Gastroesophageal sphincter (tissue), 4 donors: ENCODE data around the gene ITIH6. TPM values are rescaled to one million over a fixed set of nuclear protein-coding genes. Genes with fewer than 3 reads are reported as not detected.

Experiments used
- ATAC-seq: fragments of 150-250 bp; one replicate; pipeline ENCODE4 v1.9.1; 2016; ENCODE audit warnings: mild to moderate bottlenecking, moderate library complexity
- H3K27ac ChIP-seq, 4 donors: fragments of 200-600 bp; sonication (generic) in 3 of 4; 1 replicate in 3 of 4; 2 replicates in 1 of 4; pipeline ENCODE4 v1.5.1; 2016 to 2019
- H3K27me3 ChIP-seq: fragments of 200-600 bp; sonication (generic); one replicate; pipeline ENCODE4 v1.5.1; 2019
- H3K36me3 ChIP-seq, 2 donors: fragments of 200-600 bp; sonication (generic); one replicate each; pipeline ENCODE4 v1.5.1; 2019; ENCODE audit warnings: control low read depth in 1 of 2
- H3K4me1 ChIP-seq, 3 donors: fragments of 200-600 bp; sonication (generic); 1 replicate in 2 of 3; 2 replicates in 1 of 3; pipeline ENCODE4 v1.5.1; 2016 to 2019; ENCODE audit warnings: control low read depth in 2 of 3
- H3K4me3 ChIP-seq, 2 donors: fragments of 200-600 bp; sonication (generic); one replicate each; pipeline ENCODE4 v1.5.1; 2019; ENCODE audit warnings: mild to moderate bottlenecking in 1 of 2, moderate library complexity in 1 of 2
- H3K9me3 ChIP-seq, 3 donors: fragments of 200-600 bp; sonication (generic); one replicate each; pipeline ENCODE4 v1.5.1; 2017 to 2019; ENCODE audit warnings: control low read depth in 2 of 3
- EP300 ChIP-seq: sonication (generic); formaldehyde crosslinking; IDR thresholded peaks from one replicate; pipeline ENCODE4 v1.6.1; 2017; ENCODE audit warnings: antibody characterized with exemption, mild to moderate bottlenecking
- POLR2A ChIP-seq, 2 donors: fragments of 450-650 bp; IDR thresholded peaks; one replicate each; pipeline ENCODE4 v1.6.1; 2017; ENCODE audit warnings: antibody characterized with exemption in 2 of 2, mild to moderate bottlenecking in 2 of 2, moderate library complexity in 1 of 2
- POLR2AphosphoS5 ChIP-seq: sonication (generic); formaldehyde crosslinking; IDR thresholded peaks from one replicate; pipeline ENCODE4 v1.6.1; 2017; ENCODE audit warnings: antibody characterized with exemption
- whole genome bisulfite sequencing, 2 donors: methylation state at CpG; one replicate each; pipeline ENCODE4 v1.1.5; 2018; ENCODE audit warnings: low coverage in 1 of 2; 5-methylcytosine and 5-hydroxymethylcytosine counted together
- total RNA-seq, 4 donors: library from RNA; depleted of rRNA; stranded (reverse); fragments of >200 nt; gene quantifications; one replicate each; pipeline ENCODE4 v1.1.0, GENCODE V29; 2016
- TF ChIP-seq, protein P1 (sequence below), 4 experiments: fragments of 200-600 bp in 2 of 4; fragments of 450-650 bp in 2 of 4; sonication (generic) in 1 of 4; IDR thresholded peaks; one replicate each; pipeline ENCODE4 v1.5.1; 2017 to 2019; ENCODE audit warnings: antibody characterized with exemption in 4 of 4, mild to moderate bottlenecking in 2 of 4, moderate library complexity in 2 of 4

The ITIH6 gene
- total RNA-seq, 4 donors from 2014 or later = 0.07 TPM; not detected in 3

DNA sequence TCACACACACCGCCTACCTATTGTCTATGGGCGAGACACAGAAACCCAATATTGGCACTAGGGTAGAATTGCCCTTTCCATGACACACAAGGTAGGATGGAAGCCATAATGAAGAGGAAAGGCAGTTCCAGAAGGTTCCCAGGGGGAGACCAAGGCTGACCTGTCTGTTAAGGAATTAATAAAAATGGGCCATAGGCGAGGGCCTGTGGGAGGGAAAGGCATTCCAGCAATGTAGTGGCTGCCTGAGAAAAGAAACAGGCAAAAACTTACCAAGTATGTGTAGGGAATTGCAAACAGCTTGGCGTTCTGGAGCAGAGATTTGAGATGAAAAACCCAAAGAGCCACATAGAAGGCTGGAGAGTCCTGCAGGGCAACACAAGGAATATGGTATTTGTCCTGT is 28.5 kb upstream of the ITIH6 start:
- 0 to 100% methylated on average over 1 of the region's 4 CpGs for WGBS, 2 donors
- TF ChIP-seq POLR2A (IDR thresholded peaks at IDR 0.05) = no peak
- no peak for TF ChIP-seq POLR2AphosphoS5
- TF ChIP-seq, protein P1, sequence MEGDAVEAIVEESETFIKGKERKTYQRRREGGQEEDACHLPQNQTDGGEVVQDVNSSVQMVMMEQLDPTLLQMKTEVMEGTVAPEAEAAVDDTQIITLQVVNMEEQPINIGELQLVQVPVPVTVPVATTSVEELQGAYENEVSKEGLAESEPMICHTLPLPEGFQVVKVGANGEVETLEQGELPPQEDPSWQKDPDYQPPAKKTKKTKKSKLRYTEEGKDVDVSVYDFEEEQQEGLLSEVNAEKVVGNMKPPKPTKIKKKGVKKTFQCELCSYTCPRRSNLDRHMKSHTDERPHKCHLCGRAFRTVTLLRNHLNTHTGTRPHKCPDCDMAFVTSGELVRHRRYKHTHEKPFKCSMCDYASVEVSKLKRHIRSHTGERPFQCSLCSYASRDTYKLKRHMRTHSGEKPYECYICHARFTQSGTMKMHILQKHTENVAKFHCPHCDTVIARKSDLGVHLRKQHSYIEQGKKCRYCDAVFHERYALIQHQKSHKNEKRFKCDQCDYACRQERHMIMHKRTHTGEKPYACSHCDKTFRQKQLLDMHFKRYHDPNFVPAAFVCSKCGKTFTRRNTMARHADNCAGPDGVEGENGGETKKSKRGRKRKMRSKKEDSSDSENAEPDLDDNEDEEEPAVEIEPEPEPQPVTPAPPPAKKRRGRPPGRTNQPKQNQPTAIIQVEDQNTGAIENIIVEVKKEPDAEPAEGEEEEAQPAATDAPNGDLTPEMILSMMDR (IDR thresholded peaks at IDR 0.05) = no peak
- no peak for TF ChIP-seq EP300
- no peaks in the 10 kb centered on the region for H3K9me3 ChIP-seq
- no peaks in the 10 kb centered on the region for H3K4me1 ChIP-seq
- H3K36me3 ChIP-seq = no peaks in the 10 kb centered on the region
- H3K27ac ChIP-seq = no peak overlapping the region
- no peak overlapping the region for H3K4me3 ChIP-seq
- no peaks in the 10 kb centered on the region for H3K27me3 ChIP-seq
- no peak for ATAC-seq

DNA sequence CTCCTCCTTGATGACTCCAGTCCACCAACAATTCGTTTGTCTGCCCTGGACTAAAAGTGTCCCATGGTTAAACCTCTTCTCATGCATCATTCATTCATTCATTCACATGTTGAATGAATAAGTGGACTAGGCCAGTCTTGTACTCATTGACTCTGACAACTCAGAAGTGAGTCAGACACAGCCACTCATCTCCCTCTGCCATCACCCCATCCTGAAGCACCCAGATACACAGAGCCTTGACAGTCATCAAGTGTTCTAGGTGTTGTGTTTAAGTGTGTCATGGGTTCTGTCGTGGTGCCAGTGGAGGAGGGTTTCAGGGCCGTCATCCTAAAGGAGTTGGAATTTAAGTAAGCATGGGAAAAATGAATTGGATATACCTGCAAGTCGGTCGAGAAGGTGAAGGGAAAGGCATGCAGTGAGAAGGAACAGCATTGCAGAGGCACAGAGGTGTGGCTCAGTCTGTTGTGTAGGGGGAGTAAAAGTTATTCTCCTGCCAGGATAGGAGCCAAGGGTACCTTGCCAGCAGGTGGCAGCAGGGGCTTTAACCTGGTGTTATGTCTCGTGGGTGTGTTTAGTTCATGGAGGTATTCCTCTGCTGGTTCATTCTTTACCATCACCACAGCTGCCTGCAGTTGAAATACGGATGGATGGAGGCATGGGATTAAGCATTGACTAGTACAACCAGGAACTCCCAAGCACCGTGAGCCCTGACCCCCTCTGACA is 27.8 kb upstream of the ITIH6 start:
- 61 to 100% methylated on average over 1 to 6 of the region's 8 CpGs for WGBS, 2 donors
- no peaks in the 10 kb centered on the region for H3K4me1 ChIP-seq
- no peaks in the 10 kb centered on the region for H3K36me3 ChIP-seq

DNA sequence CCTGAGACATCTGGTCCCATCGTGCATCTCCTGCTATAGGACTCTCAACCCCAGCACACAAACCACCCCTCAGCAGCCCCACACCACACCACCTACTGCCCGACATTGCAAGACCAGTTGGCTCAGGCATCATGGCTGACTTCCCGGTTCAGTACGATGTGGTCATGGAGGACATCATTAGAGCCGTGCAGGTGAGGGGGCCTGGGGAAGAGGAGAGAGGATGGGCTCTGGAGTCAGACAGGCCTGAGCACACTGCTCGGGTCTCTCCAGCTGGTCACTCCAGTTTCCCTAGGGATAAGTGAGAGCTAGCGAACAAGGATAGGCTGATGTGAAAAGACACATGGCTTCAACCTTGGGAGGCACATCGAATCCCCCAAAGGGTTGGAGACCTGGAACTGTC is 26.7 kb upstream of the ITIH6 start:
- H3K27me3 ChIP-seq = no peaks in the 10 kb centered on the region
- H3K4me1 ChIP-seq = no peaks in the 10 kb centered on the region
- 95% methylated on average over 4 of the region's 8 CpGs; no CpG with 5 or more reads in 1 of the 2 donors for WGBS, 2 donors
- no peak for ATAC-seq
- no peaks in the 10 kb centered on the region for H3K36me3 ChIP-seq
- H3K27ac ChIP-seq = no peak overlapping the region
- H3K4me3 ChIP-seq = no peak overlapping the region
- no peak for TF ChIP-seq POLR2A (IDR thresholded peaks at IDR 0.05)
- TF ChIP-seq, protein P1 (IDR thresholded peaks at IDR 0.05) = no peak
- TF ChIP-seq EP300 = no peak
- TF ChIP-seq POLR2AphosphoS5 = no peak
- no peaks in the 10 kb centered on the region for H3K9me3 ChIP-seq

More for the DNA sequence above, 27.8 kb upstream of the ITIH6 start:
- TF ChIP-seq, protein P1 (IDR thresholded peaks at IDR 0.05) = no peak
- TF ChIP-seq POLR2A (IDR thresholded peaks at IDR 0.05) (no peak), EP300 (no peak), POLR2AphosphoS5 (no peak)
- H3K27ac ChIP-seq = no peak overlapping the region
- no peaks in the 10 kb centered on the region for H3K9me3 ChIP-seq
- no peak overlapping the region for H3K4me3 ChIP-seq
- H3K27me3 ChIP-seq = no peaks in the 10 kb centered on the region
- ATAC-seq = no peak

DNA sequence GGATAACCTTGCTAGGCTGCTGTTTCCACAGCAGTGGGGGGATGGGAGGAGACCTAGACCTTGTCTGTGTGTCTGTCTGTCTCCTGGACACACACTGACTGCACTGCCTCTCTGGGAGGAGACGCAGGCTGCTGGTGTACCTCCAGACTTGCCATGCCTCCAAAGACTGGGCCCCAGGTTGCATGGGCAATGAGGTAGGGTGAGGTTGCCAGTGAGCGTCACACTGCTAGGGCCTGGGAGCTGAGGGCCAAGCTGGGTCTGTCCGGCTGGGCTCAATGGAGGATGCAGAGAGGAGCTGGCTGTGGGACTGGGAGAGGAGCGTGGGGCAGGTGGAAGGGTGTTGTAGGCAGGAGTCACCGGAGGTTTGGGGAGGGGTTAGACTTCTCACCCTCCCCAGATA is 26.1 kb upstream of the ITIH6 start:
- Histone ChIP-seq H3K4me1 (no peaks in the 10 kb centered on the region), H3K9me3 (no peaks in the 10 kb centered on the region), H3K27me3 (no peaks in the 10 kb centered on the region), H3K36me3 (no peaks in the 10 kb centered on the region), H3K4me3 (no peak overlapping the region), H3K27ac (no peak overlapping the region)
- no peak for ATAC-seq
- WGBS, 2 donors = no CpG with 5 or more reads among the region's 5 CpGs
- TF ChIP-seq, protein P1 (IDR thresholded peaks at IDR 0.05) = no peak
- no peak for TF ChIP-seq POLR2AphosphoS5
- TF ChIP-seq POLR2A (IDR thresholded peaks at IDR 0.05) = no peak
- TF ChIP-seq EP300 = no peak

DNA sequence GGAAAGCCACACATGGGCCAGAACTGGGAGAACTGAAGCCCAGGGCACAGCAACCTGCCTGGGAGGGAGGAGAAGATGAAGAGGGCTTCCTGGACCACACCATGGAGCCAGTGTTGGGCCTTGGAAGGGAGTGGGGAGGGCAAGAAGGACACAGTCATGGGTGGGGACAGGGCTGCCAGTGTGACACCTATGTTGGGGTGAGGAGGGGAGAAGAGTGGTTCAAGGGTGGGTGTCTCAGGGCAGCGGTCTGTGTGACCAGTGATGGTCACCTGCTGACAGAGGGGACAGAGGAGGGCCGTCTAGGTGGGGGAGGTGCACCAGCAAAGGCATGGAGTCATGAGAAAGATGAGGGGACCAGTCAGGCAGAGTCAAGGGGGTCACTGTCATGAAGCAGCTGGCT is 23.3 kb upstream of the ITIH6 start:
- Histone ChIP-seq H3K27me3 (no peaks in the 10 kb centered on the region), H3K9me3 (no peaks in the 10 kb centered on the region), H3K4me3 (no peak overlapping the region), H3K4me1 (no peaks in the 10 kb centered on the region), H3K27ac (no peak overlapping the region), H3K36me3 (peaks cover 0 to 2% of the 10 kb centered on the region in 2 donors)
- no peak for ATAC-seq
- WGBS, 2 donors = no CpG with 5 or more reads among the region's 2 CpGs
- TF ChIP-seq POLR2AphosphoS5 (no peak), POLR2A (IDR thresholded peaks at IDR 0.05) (no peak), EP300 (no peak)
- TF ChIP-seq, protein P1 (IDR thresholded peaks at IDR 0.05) = no peak
